MM.1S (cell line): Measurements from ENCODE around the gene MRPS5.
A peak's percentile ranks its signal among the peaks of the same experiment; 100 is the strongest.

ENCODE experiments used
- DNase-seq: peaks from one replicate; pipeline ENCODE4 v3.0.0-alpha.2; 2015
- H2AFZ ChIP-seq: fragments of 300-600 bp; sonication (generic); 2 replicates; pipeline ENCODE4 v1.6.0; 2016; ENCODE audit warnings: antibody characterized with exemption, low read length
- H3F3A ChIP-seq: fragments of 300-600 bp; sonication (generic); 2 replicates; pipeline ENCODE4 v1.6.1; 2016; ENCODE audit warnings: mild to moderate bottlenecking, antibody characterized with exemption, low read length, moderate library complexity, mixed read lengths; ENCODE audit not compliant: insufficient read depth
- H3K27ac ChIP-seq: fragments of 300-600 bp; sonication (generic); 2 replicates; pipeline ENCODE4 v1.5.1; 2016; ENCODE audit warnings: mild to moderate bottlenecking, low read length
- H3K27me3 ChIP-seq: fragments of 300-600 bp; sonication (generic); replicated peaks from 2 replicates; pipeline ENCODE4 v1.6.0; 2016; ENCODE audit warnings: low read length; ENCODE audit not compliant: insufficient read depth
- H3K36me3 ChIP-seq: fragments of 300-600 bp; sonication (generic); replicated peaks from 2 replicates; pipeline ENCODE4 v1.6.1; 2016; ENCODE audit warnings: mild to moderate bottlenecking, low read length, mixed read lengths; ENCODE audit not compliant: insufficient read depth
- H3K4me1 ChIP-seq: fragments of 300-600 bp; sonication (generic); 2 replicates; pipeline ENCODE4 v1.6.1; 2016; ENCODE audit warnings: low read length, mixed read lengths
- H3K4me2 ChIP-seq: fragments of 300-600 bp; sonication (generic); 2 replicates; pipeline ENCODE4 v1.6.0; 2016; ENCODE audit warnings: low read depth, low read length
- H3K4me3 ChIP-seq: fragments of 300-600 bp; sonication (generic); 2 replicates; pipeline ENCODE4 v1.5.1; 2016; ENCODE audit warnings: low read length, mixed read lengths
- H3K79me2 ChIP-seq: fragments of 300-600 bp; sonication (generic); 2 replicates; pipeline ENCODE4 v1.6.1; 2016; ENCODE audit warnings: mixed run types, low read length, mixed read lengths
- H3K9ac ChIP-seq: fragments of 300-600 bp; sonication (generic); 2 replicates; pipeline ENCODE4 v1.6.1; 2016; ENCODE audit warnings: low read length, mixed read lengths
- H3K9me2 ChIP-seq: fragments of 300-600 bp; sonication (generic); replicated peaks from 2 replicates; pipeline ENCODE4 v1.6.1; 2016; ENCODE audit warnings: mild to moderate bottlenecking, low read length, mixed read lengths; ENCODE audit not compliant: insufficient read depth
- H3K9me3 ChIP-seq: fragments of 300-600 bp; sonication (generic); replicated peaks from 2 replicates; pipeline ENCODE4 v1.6.1; 2016; ENCODE audit warnings: mild to moderate bottlenecking, low read length, mixed read lengths; ENCODE audit not compliant: insufficient read depth
- H4K20me1 ChIP-seq: fragments of 300-600 bp; sonication (generic); 2 replicates; pipeline ENCODE4 v1.6.1; 2016; ENCODE audit warnings: mild to moderate bottlenecking, low read length, moderate library complexity, mixed read lengths; ENCODE audit not compliant: insufficient read depth
- EZH2 ChIP-seq: fragments of 300-600 bp; sonication (generic); optimal IDR thresholded peaks from 2 replicates; pipeline ENCODE3; 2017; ENCODE audit warnings: low read depth, mild to moderate bottlenecking, antibody characterized with exemption, low read length, mixed read lengths
- EZH2phosphoT487 ChIP-seq: fragments of 300-600 bp; sonication (generic); IDR thresholded peaks from 2 replicates; pipeline ENCODE4 v1.6.1; 2018; ENCODE audit warnings: antibody characterized with exemption, low read length
- TF ChIP-seq, protein P1 (sequence below): fragments of 300-600 bp; sonication (generic); IDR thresholded peaks from 2 replicates; pipeline ENCODE4 v1.5.1; 2016; ENCODE audit warnings: antibody characterized with exemption, low read length, mixed read lengths

The MRPS5 gene

DNA sequence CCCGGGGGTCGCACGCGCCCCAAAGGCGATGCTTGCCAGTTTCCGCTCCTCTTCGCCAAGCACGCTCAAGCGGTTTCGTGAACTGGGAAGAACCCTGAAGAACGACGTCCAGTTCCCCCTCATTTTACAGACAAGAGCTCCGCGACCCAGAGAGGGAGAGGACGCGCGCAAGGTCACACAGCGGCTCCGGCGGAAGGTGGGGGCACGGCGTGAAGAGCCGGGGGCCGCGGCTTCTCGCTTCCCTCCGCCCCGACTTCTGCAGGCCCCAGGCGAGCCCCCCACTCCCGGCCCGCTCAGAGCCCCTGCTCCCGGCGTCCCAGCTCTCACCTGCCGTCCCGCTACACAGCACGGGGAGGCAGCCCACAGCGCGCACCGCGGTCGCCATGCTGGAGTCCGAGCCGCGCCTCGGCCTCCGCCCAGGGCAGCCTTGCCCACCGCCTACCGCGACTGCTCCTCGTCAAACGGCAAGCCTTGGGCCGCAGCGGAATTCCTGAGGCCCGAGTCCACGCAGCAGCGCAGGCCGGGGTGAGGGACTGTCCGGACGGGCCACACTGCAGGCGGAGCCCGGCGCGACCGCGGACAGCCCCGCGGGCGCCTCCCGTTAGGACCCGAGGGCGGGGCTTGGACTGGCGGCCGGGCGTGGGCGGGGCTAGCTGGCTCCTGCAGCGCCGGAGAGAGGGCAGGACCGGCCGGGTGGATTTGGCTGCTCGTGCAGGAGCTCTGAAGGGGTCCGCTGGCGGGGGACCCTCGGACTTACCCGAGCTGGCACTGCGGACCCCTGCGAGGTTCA is at the start of gene MRPS5:
MRPS5 (minus strand) TSS at position 402 of the 790 bp plus-strand sequence; CDS start at position 385, 17 bp downstream.
- H3K27me3 ChIP-seq = no peaks in the 10 kb centered on the region
- H4K20me1 ChIP-seq = 0 out of 2 replicates have a peak, but pooled peaks cover 7% of the 10 kb centered on the region
- H3K9me2 ChIP-seq = no peaks in the 10 kb centered on the region
- no peaks in the 10 kb centered on the region for H3K36me3 ChIP-seq
- peaks cover 50% of the 10 kb centered on the region for H3K79me2 ChIP-seq
- peak; percentile 87 for DNase-seq
- peak within 1 kb of the TSS; percentile 62 for H3K4me2 ChIP-seq
- H3F3A ChIP-seq = no peaks in the 10 kb centered on the region
- TF ChIP-seq, protein P1, sequence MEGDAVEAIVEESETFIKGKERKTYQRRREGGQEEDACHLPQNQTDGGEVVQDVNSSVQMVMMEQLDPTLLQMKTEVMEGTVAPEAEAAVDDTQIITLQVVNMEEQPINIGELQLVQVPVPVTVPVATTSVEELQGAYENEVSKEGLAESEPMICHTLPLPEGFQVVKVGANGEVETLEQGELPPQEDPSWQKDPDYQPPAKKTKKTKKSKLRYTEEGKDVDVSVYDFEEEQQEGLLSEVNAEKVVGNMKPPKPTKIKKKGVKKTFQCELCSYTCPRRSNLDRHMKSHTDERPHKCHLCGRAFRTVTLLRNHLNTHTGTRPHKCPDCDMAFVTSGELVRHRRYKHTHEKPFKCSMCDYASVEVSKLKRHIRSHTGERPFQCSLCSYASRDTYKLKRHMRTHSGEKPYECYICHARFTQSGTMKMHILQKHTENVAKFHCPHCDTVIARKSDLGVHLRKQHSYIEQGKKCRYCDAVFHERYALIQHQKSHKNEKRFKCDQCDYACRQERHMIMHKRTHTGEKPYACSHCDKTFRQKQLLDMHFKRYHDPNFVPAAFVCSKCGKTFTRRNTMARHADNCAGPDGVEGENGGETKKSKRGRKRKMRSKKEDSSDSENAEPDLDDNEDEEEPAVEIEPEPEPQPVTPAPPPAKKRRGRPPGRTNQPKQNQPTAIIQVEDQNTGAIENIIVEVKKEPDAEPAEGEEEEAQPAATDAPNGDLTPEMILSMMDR = no peak
- TF ChIP-seq EZH2 = no peak
- no peak for TF ChIP-seq EZH2phosphoT487
- H2AFZ ChIP-seq = peak within 1 kb of the TSS; percentile 76
- H3K27ac ChIP-seq = peak within 1 kb of the TSS; percentile 77
- H3K9ac ChIP-seq = peak within 1 kb of the TSS; percentile 95
- H3K4me1 ChIP-seq = peaks cover 14% of the 10 kb centered on the region
- no peaks in the 10 kb centered on the region for H3K9me3 ChIP-seq
- H3K4me3 ChIP-seq = peak within 1 kb of the TSS; percentile 86

DNA sequence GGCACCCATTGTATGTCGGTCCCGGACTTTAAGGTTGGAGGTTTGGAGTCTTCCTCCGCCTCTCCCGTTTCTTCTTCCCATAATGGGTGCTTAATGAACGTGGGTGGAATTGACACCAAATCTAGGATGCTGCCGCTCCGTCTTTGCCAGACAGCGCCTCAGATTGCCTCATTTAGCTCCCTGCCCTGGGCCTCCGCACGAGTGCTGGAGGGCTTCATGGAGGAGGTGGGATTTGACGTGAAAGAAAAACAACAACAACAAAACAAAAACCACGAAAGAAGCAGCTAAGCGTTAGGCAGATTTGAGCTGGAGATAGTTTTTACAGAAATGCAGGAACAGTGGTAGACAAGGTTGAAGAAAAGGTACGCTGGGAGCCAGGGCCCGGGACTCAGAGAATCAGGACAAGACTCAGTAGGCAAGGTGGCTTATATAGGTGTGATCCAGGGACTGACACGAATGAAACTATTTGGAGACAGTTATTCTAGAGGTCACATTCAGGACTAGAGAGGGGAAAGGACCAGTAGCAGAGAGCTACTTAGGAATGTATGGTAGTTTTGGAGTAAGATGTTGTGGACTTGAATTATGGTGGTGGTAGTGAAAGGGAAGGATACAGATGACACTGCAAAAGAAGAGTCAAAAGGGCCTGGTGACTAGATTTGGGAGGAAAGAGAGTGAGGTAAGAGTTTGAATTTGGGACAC is 44.6 kb upstream of the MRPS5 start:
- no peak for DNase-seq
- H2AFZ ChIP-seq = peak overlapping the region; percentile 97

DNA sequence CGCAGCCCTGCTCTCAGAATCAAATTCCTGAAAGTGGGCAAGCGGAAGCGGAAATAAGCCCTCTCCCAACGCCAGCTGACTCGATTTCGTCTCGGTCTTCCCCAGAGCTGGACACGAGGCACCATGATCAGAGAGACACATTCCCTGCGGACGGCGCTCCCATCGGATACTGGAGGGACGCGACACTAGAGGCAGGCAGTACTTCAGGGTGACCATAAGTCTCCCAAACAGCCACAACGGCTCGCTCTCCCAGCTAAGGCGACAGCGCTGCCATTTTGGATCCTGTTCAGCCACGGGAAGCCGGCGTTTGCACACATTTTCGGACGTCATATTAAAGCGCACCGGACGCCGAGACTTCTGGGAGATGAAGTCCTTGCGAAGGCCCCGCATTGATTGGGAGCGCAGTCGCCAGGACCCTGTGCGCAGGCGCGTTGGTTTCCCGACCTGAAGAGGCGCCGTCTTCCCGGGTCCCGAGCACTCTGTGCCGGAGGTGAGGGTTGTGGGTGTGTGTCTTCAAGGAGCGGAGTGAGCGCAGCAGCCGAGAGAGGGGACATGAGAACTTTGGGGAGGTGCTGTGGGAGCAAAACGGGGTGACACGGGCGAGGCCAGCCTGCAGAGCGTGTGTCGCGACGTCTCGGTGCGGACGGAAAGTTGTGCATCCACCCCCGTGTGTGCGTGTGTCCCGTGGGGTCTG is 43.9 kb upstream of the MRPS5 start, which contains the start of gene ZNF2:
ZNF2 (plus strand) TSS at position 439 of the 694 bp plus-strand sequence. CDS start 10,418 bp downstream, outside the sequence.
- peak within 1 kb of the TSS; percentile 87 for H3K9ac ChIP-seq
- H3K4me3 ChIP-seq = peak within 1 kb of the TSS; percentile 98
- peak within 1 kb of the TSS; percentile 97 for H2AFZ ChIP-seq
- TF ChIP-seq EZH2 = no peak
- TF ChIP-seq, protein P1 = no peak
- TF ChIP-seq EZH2phosphoT487 = no peak
- 0 out of 2 replicates have a peak, but pooled peaks cover 4% of the 10 kb centered on the region for H3K79me2 ChIP-seq
- no peaks in the 10 kb centered on the region for H3K4me1 ChIP-seq
- H3K9me2 ChIP-seq = no peaks in the 10 kb centered on the region
- H3F3A ChIP-seq = no peaks in the 10 kb centered on the region
- no peaks in the 10 kb centered on the region for H3K27me3 ChIP-seq
- peak; percentile 97 for DNase-seq
- H3K27ac ChIP-seq = peak within 1 kb of the TSS; percentile 67; the same call in 1 of the 2 replicates
- H3K36me3 ChIP-seq = no peaks in the 10 kb centered on the region
- H4K20me1 ChIP-seq = no peaks in the 10 kb centered on the region
- H3K4me2 ChIP-seq = peak within 1 kb of the TSS; percentile 88
- no peaks in the 10 kb centered on the region for H3K9me3 ChIP-seq

More for the DNA sequence above, 44.6 kb upstream of the MRPS5 start:
- Histone ChIP-seq H3K27me3 (no peaks in the 10 kb centered on the region), H3K79me2 (0 out of 2 replicates have a peak, but pooled peaks cover 4% of the 10 kb centered on the region), H4K20me1 (no peaks in the 10 kb centered on the region), H3K9me3 (no peaks in the 10 kb centered on the region), H3K9me2 (no peaks in the 10 kb centered on the region), H3K4me2 (peak overlapping the region; percentile 83), H3F3A (no peaks in the 10 kb centered on the region), H3K27ac (no peak overlapping the region), H3K4me3 (peak overlapping the region; percentile 98), H3K9ac (peak overlapping the region; percentile 53; the same call in 1 of the 2 replicates), H3K36me3 (no peaks in the 10 kb centered on the region), H3K4me1 (no peaks in the 10 kb centered on the region)
- TF ChIP-seq EZH2 (no peak), EZH2phosphoT487 (no peak)
- TF ChIP-seq, protein P1 = no peak
